Smooth muscle cell (in vitro differentiated cells): Measurements from ENCODE around the gene PITPNM2. TPM values are rescaled to one million over a fixed set of nuclear protein-coding genes. Genes with fewer than 3 reads are reported as not detected.

Source experiments
- DNase-seq: peaks from one replicate; lab custom pipeline; 2025; ENCODE audit not compliant: unreplicated experiment; lab: John Stamatoyannopoulos, UW
- H2AFZ ChIP-seq: fragments of 200-600 bp; sonication (generic); 2 replicates; pipeline ENCODE4 v1.6.0; 2016; ENCODE audit warnings: antibody characterized with exemption, low read depth, mild to moderate bottlenecking
- H3F3A ChIP-seq: fragments of 200-600 bp; sonication (generic); 2 replicates; pipeline ENCODE4 v1.6.0; 2017; ENCODE audit warnings: antibody characterized with exemption, low read depth
- H3K27ac ChIP-seq: fragments of 200-600 bp; sonication (generic); 2 replicates; pipeline ENCODE4 v1.5.1; 2016; ENCODE audit warnings: low read depth, mild to moderate bottlenecking
- H3K27me3 ChIP-seq: fragments of 200-600 bp; sonication (generic); 2 replicates; pipeline ENCODE4 v1.6.1; 2016; ENCODE audit warnings: low read depth, mild to moderate bottlenecking
- H3K36me3 ChIP-seq: fragments of 200-600 bp; sonication (generic); 2 replicates; pipeline ENCODE4 v1.5.1; 2016; ENCODE audit warnings: low read depth
- H3K4me1 ChIP-seq: fragments of 200-600 bp; sonication (generic); 2 replicates; pipeline ENCODE4 v1.5.1; 2016; ENCODE audit warnings: low read depth
- H3K4me2 ChIP-seq: fragments of 200-600 bp; sonication (generic); 2 replicates; pipeline ENCODE4 v1.6.0; 2016; ENCODE audit warnings: mild to moderate bottlenecking
- H3K4me3 ChIP-seq: fragments of 200-600 bp; sonication (generic); 2 replicates; pipeline ENCODE4 v1.5.1; 2016; ENCODE audit warnings: mild to moderate bottlenecking
- H3K79me2 ChIP-seq: fragments of 200-600 bp; sonication (generic); 2 replicates; pipeline ENCODE4 v1.6.0; 2016; ENCODE audit warnings: low read depth, mild to moderate bottlenecking
- H3K9ac ChIP-seq: fragments of 200-600 bp; sonication (generic); 2 replicates; pipeline ENCODE4 v1.6.0; 2016; ENCODE audit warnings: low read depth
- H3K9me3 ChIP-seq: fragments of 200-600 bp; sonication (generic); replicated peaks from 2 replicates; pipeline ENCODE4 v1.5.1; 2016; ENCODE audit warnings: low read depth
- H4K20me1 ChIP-seq: fragments of 200-600 bp; sonication (generic); 2 replicates; pipeline ENCODE4 v1.6.0; 2016; ENCODE audit warnings: low read depth
- WGBS: methylation state at CpG from one replicate; pipeline ENCODE4 v1.1.7; 2016; ENCODE audit warnings: low lambda C conversion rate; 5-methylcytosine and 5-hydroxymethylcytosine counted together
- polyA plus RNA-seq: library from polyadenylated mRNA; unstranded; fragments of >200 nt; fragmentation: Nextera tagmentation; extraction: Ambion mirVana; gene quantifications from 2 replicates; pipeline ENCODE4 v1.2.1, GENCODE V29; 2016
- total RNA-seq: library from RNA; depleted of rRNA; stranded (reverse); fragments of >200 nt; gene quantifications from 2 replicates; pipeline ENCODE4 v1.2.3, GENCODE V29; 2014
- TF ChIP-seq, protein P1 (sequence below): fragments of 200-600 bp; sonication (generic); IDR thresholded peaks from 2 replicates; pipeline ENCODE4 v1.5.1; 2017; ENCODE audit warnings: borderline replicate concordance, mild to moderate bottlenecking, antibody characterized with exemption; ENCODE audit not compliant: insufficient read depth, poor library complexity, severe bottlenecking

Gene PITPNM2
- total and polyA plus RNA-seq, 2 experiments from 2014 or later = 1.3 to 1.7 TPM

GRCh38 chr12:123150275-123150743 is 581 bp downstream of the PITPNM2 start:
- Histone ChIP-seq H3K79me2 (peaks cover 10% of the 10 kb centered on the region), H3K36me3 (no peaks in the 10 kb centered on the region), H3F3A (peaks cover 20% of the 10 kb centered on the region), H3K4me1 (no peaks in the 10 kb centered on the region), H4K20me1 (peaks cover 5% of the 10 kb centered on the region), H3K9me3 (no peaks in the 10 kb centered on the region), H3K4me2 (peak overlapping the region; percentile 89), H3K9ac (peak overlapping the region; percentile 8), H3K4me3 (peak overlapping the region; percentile 57), H2AFZ (no peak overlapping the region), H3K27ac (no peak overlapping the region), H3K27me3 (no peaks in the 10 kb centered on the region)
- no peak for DNase-seq
- WGBS = 5% methylated on average over 36 of the region's 54 CpGs
- TF ChIP-seq, protein P1, sequence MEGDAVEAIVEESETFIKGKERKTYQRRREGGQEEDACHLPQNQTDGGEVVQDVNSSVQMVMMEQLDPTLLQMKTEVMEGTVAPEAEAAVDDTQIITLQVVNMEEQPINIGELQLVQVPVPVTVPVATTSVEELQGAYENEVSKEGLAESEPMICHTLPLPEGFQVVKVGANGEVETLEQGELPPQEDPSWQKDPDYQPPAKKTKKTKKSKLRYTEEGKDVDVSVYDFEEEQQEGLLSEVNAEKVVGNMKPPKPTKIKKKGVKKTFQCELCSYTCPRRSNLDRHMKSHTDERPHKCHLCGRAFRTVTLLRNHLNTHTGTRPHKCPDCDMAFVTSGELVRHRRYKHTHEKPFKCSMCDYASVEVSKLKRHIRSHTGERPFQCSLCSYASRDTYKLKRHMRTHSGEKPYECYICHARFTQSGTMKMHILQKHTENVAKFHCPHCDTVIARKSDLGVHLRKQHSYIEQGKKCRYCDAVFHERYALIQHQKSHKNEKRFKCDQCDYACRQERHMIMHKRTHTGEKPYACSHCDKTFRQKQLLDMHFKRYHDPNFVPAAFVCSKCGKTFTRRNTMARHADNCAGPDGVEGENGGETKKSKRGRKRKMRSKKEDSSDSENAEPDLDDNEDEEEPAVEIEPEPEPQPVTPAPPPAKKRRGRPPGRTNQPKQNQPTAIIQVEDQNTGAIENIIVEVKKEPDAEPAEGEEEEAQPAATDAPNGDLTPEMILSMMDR = no peak

DNA sequence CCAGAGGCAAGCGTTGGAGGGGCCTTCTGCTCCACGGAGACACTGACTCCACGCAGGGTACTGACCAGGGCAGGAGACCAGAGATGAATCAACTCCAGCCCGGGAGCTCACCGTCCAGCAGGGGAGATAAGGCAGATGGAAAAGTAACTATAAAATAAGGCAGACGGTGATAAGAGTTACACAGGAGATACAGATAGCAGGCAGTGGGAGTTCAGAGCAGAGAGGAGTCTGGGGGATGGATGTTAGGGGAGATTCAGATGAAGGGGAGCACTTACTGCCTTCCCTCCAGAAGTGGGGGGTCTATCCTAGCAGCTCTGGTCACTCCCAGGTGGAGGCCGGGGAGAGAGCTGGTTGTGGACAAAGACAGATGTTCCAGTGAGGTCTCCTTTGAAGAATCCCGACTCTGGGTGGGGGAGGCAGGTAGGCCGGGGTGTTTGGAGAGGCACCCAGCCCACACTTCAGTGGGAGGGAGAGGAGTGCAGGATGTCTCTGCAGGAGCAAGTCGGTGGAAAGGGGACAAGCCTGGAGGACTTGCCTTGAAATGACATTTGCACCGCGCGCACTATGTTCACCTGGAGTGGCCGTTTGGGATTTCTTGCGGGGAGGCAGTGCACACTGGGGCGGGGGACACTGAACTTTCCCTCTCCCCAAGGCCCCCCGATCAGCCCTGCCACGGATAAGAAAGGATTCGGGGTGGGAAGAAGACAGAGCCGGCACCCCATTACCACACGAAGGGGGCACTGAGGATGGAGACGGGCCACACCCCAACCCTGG is 1.2 kb downstream of the PITPNM2 start:
- no peak overlapping the region for H2AFZ ChIP-seq
- TF ChIP-seq, protein P1 = no peak
- 26% methylated on average over 22 of the region's 22 CpGs for WGBS
- H3K27ac ChIP-seq = no peak overlapping the region
- H3K4me1 ChIP-seq = no peaks in the 10 kb centered on the region
- peak overlapping the region; percentile 89 for H3K4me2 ChIP-seq
- H3K79me2 ChIP-seq = peaks cover 16% of the 10 kb centered on the region
- H3K9ac ChIP-seq = no peak overlapping the region
- H3K4me3 ChIP-seq = peak overlapping the region; percentile 57
- H3F3A ChIP-seq = peaks cover 20% of the 10 kb centered on the region
- no peaks in the 10 kb centered on the region for H3K27me3 ChIP-seq
- H3K36me3 ChIP-seq = no peaks in the 10 kb centered on the region
- H3K9me3 ChIP-seq = no peaks in the 10 kb centered on the region
- H4K20me1 ChIP-seq = peaks cover 5% of the 10 kb centered on the region
- DNase-seq = no peak

DNA sequence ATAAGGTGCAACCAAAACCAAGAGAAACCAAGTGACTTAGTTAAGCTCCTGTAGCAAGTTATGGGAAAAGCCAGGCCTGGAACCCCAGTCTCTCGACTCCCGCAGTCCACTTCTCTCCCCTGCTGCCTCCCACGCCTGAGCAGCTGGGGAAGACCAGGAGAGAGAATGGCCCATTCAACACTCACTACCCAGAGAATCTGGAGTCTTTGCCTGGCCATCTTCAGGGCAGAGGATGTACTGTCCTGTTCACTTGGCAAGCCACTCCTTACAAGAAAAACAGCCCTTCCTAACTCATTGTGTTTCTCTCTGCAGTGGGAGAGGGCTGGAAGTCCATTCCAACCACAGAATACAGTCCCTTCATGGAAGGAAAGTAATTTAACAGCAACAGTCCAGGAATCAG is 1.8 kb downstream of the PITPNM2 start:
- DNase-seq = no peak
- H3K9ac ChIP-seq = no peak overlapping the region
- H3K9me3 ChIP-seq = no peaks in the 10 kb centered on the region
- H3K36me3 ChIP-seq = no peaks in the 10 kb centered on the region
- no peaks in the 10 kb centered on the region for H3K4me1 ChIP-seq
- H3K27ac ChIP-seq = no peak overlapping the region
- no peaks in the 10 kb centered on the region for H3K27me3 ChIP-seq
- H3K4me3 ChIP-seq = no peak overlapping the region
- peak overlapping the region; percentile 89 for H3K4me2 ChIP-seq
- peaks cover 5% of the 10 kb centered on the region for H4K20me1 ChIP-seq
- TF ChIP-seq, protein P1 = no peak
- 49% methylated on average over 3 of the region's 3 CpGs for WGBS
- H2AFZ ChIP-seq = no peak overlapping the region
- H3K79me2 ChIP-seq = peaks cover 22% of the 10 kb centered on the region
- H3F3A ChIP-seq = peaks cover 20% of the 10 kb centered on the region
